HepG2 (cell line): ENCODE data around the gene SHISA7. TPM values are rescaled to one million over a fixed set of nuclear protein-coding genes. Genes with fewer than 3 reads are reported as not detected.

Source experiments
- AGO2 ChIP-seq: fragments of 200-400 bp; formaldehyde crosslinking; optimal IDR thresholded peaks from 2 replicates; pipeline ENCODE3; 2017; ENCODE audit warnings: mild to moderate bottlenecking, low read depth, low read length, moderate library complexity
- CBX5 ChIP-seq: sonication (generic); formaldehyde crosslinking; IDR thresholded peaks from 2 replicates; pipeline ENCODE4 v1.4.0; 2020; ENCODE audit warnings: missing genetic modification reagents, borderline replicate concordance
- EP300 ChIP-seq, 3 experiments: sonication (generic) in 1 of 3; formaldehyde crosslinking in 1 of 3; IDR thresholded peaks; 2 replicates each; pipeline versions ENCODE4 v1.5.1 to v1.6.1; 2011 to 2020; ENCODE audit warnings: low read depth in 2 of 3, low read length in 2 of 3, borderline replicate concordance in 1 of 3, improper control_type of control experiment in 1 of 3, mild to moderate bottlenecking in 1 of 3, missing genetic modification reagents in 1 of 3, moderate library complexity in 1 of 3
- HCFC1 ChIP-seq: fragments of 150-350 bp; IDR thresholded peaks from 2 replicates; pipeline ENCODE4 v1.6.1; 2014; ENCODE audit warnings: low read depth, low read length
- HDAC2 ChIP-seq: sonication (generic); formaldehyde crosslinking; IDR thresholded peaks from 2 replicates; pipeline ENCODE4 v1.4.0; 2020; ENCODE audit warnings: missing genetic modification reagents
- MED8 ChIP-seq: sonication (generic); formaldehyde crosslinking; IDR thresholded peaks from 2 replicates; pipeline ENCODE4 v1.8.1; 2023; ENCODE audit warnings: mild to moderate bottlenecking, missing genetic modification reagents; ENCODE audit not compliant: insufficient replicate concordance
- NR2F6 ChIP-seq, 2 experiments: IDR thresholded peaks; 2 replicates each; pipeline ENCODE4 v1.6.1; 2016; ENCODE audit warnings: antibody characterized with exemption in 1 of 2, mild to moderate bottlenecking in 1 of 2
- SOX5 ChIP-seq: IDR thresholded peaks from 2 replicates; pipeline ENCODE4 v1.6.1; 2016; ENCODE audit warnings: borderline replicate concordance
- WIZ ChIP-seq: sonication (generic); formaldehyde crosslinking; IDR thresholded peaks from 2 replicates; pipeline ENCODE4 v1.5.1; 2020; ENCODE audit warnings: mild to moderate bottlenecking, missing genetic modification reagents
- ZKSCAN8 ChIP-seq: IDR thresholded peaks from 2 replicates; pipeline ENCODE4 v1.6.1; 2016; ENCODE audit warnings: borderline replicate concordance, missing genetic modification reagents, missing compliant biosample characterization
- ZNF253 ChIP-seq: sonication (generic); formaldehyde crosslinking; IDR thresholded peaks from 2 replicates; pipeline ENCODE4 v1.8.0; 2022; ENCODE audit warnings: mild to moderate bottlenecking, missing genetic modification reagents, borderline replicate concordance
- polyA plus RNA-seq, 8 experiments: library from polyadenylated mRNA; depleted of rRNA in 3 of 8; stranded (reverse) in 7 of 8; unstranded in 1 of 8; fragments of >200 nt; fragmentation: Illumina TruSeq in 4 of 8; extraction: Trizol in 4 of 8; gene quantifications; 2 replicates each; pipeline versions ENCODE4 v1.2.1 to v1.2.3, GENCODE V29; 2011 to 2016; ENCODE audit warnings: low read depth in 4 of 8, missing spikeins in 1 of 8, mixed read lengths in 1 of 8; ENCODE audit not compliant: insufficient read depth in 1 of 8
- total RNA-seq, 5 experiments: library from RNA; depleted of rRNA; stranded (reverse); fragments of >200 nt; fragmentation: Illumina TruSeq; extraction: Trizol; gene quantifications; 2 replicates each; pipeline ENCODE4 v1.2.3, GENCODE V29; 2016; ENCODE audit warnings: low read depth in 1 of 5
- TF ChIP-seq, protein P1 (sequence below): sonication (generic); formaldehyde crosslinking; IDR thresholded peaks from 2 replicates; pipeline ENCODE4 v1.8.1; 2022; ENCODE audit warnings: mild to moderate bottlenecking, missing genetic modification reagents
- TF ChIP-seq, protein P2 (sequence below): sonication (generic); formaldehyde crosslinking; IDR thresholded peaks from 2 replicates; pipeline ENCODE4 v1.5.0; 2020; ENCODE audit warnings: missing genetic modification reagents
- TF ChIP-seq, protein P3 (sequence below): sonication (generic); formaldehyde crosslinking; IDR thresholded peaks from 2 replicates; pipeline ENCODE4 v1.8.0; 2022; ENCODE audit warnings: missing genetic modification reagents, mild to moderate bottlenecking, borderline replicate concordance
- TF ChIP-seq, protein P4 (sequence below): sonication (generic); formaldehyde crosslinking; IDR thresholded peaks from 2 replicates; pipeline ENCODE4 v1.5.1; 2020; ENCODE audit warnings: mild to moderate bottlenecking, missing genetic modification reagents, moderate library complexity
- TF ChIP-seq, protein P5 (sequence below): sonication (generic); formaldehyde crosslinking; conservative IDR thresholded peaks from 2 replicates; pipeline ENCODE4 v1.8.0; 2022; ENCODE audit warnings: mild to moderate bottlenecking, moderate library complexity, missing genetic modification reagents

Gene SHISA7
- total and polyA plus RNA-seq, 2 of the 13 experiments (the other 11 are each of a cell fraction or from before 2014, with no cell fraction given): not detected

GRCh38 chr19:55385724-55386492 lies 57.2 kb downstream of the SHISA7 start, which contains the start of gene RPL28 (continued):
- TF ChIP-seq ZNF253 (peak; percentile 68; the same call in 1 of the 2 replicates), CBX5 (no peak), NR2F6 (IDR thresholded peaks at IDR 0.05) (no peak), NR2F6 (CRISPR knock-in tag; IDR thresholded peaks at IDR 0.05) (peak; percentile 39; the same call in 1 of the 2 replicates), HCFC1 (peak; percentile 46; the same call in 1 of the 2 replicates), MED8 (peak; percentile 73), SOX5 (CRISPR knock-in tag) (peak; percentile 30; the same call in 1 of the 2 replicates), AGO2 (peak; percentile 85), EP300 (IDR thresholded peaks at IDR 0.05; ENCODE audit: low read depth in 2 of 2, low read length in 2 of 2) (no peak), EP300 (CRISPR knock-in tag; IDR thresholded peaks at IDR 0.05; ENCODE audit: borderline replicate concordance) (no peak), ZKSCAN8 (CRISPR knock-in tag) (0 out of 2 replicates have a peak, but pooled peaks have one; percentile 63), HDAC2 (CRISPR knock-in tag) (no peak), WIZ (CRISPR knock-in tag) (no peak)
- TF ChIP-seq, protein P1, sequence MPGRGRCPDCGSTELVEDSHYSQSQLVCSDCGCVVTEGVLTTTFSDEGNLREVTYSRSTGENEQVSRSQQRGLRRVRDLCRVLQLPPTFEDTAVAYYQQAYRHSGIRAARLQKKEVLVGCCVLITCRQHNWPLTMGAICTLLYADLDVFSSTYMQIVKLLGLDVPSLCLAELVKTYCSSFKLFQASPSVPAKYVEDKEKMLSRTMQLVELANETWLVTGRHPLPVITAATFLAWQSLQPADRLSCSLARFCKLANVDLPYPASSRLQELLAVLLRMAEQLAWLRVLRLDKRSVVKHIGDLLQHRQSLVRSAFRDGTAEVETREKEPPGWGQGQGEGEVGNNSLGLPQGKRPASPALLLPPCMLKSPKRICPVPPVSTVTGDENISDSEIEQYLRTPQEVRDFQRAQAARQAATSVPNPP (CRISPR knock-in tag): no peak
- TF ChIP-seq, protein P2, sequence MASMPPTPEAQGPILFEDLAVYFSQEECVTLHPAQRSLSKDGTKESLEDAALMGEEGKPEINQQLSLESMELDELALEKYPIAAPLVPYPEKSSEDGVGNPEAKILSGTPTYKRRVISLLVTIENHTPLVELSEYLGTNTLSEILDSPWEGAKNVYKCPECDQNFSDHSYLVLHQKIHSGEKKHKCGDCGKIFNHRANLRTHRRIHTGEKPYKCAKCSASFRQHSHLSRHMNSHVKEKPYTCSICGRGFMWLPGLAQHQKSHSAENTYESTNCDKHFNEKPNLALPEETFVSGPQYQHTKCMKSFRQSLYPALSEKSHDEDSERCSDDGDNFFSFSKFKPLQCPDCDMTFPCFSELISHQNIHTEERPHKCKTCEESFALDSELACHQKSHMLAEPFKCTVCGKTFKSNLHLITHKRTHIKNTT (CRISPR knock-in tag): 0 out of 2 replicates have a peak, but pooled peaks have one; percentile 58
- TF ChIP-seq, protein P3, sequence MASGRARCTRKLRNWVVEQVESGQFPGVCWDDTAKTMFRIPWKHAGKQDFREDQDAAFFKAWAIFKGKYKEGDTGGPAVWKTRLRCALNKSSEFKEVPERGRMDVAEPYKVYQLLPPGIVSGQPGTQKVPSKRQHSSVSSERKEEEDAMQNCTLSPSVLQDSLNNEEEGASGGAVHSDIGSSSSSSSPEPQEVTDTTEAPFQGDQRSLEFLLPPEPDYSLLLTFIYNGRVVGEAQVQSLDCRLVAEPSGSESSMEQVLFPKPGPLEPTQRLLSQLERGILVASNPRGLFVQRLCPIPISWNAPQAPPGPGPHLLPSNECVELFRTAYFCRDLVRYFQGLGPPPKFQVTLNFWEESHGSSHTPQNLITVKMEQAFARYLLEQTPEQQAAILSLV (CRISPR knock-in tag): peak; percentile 30; the same call in 1 of the 2 replicates
- TF ChIP-seq, protein P4, sequence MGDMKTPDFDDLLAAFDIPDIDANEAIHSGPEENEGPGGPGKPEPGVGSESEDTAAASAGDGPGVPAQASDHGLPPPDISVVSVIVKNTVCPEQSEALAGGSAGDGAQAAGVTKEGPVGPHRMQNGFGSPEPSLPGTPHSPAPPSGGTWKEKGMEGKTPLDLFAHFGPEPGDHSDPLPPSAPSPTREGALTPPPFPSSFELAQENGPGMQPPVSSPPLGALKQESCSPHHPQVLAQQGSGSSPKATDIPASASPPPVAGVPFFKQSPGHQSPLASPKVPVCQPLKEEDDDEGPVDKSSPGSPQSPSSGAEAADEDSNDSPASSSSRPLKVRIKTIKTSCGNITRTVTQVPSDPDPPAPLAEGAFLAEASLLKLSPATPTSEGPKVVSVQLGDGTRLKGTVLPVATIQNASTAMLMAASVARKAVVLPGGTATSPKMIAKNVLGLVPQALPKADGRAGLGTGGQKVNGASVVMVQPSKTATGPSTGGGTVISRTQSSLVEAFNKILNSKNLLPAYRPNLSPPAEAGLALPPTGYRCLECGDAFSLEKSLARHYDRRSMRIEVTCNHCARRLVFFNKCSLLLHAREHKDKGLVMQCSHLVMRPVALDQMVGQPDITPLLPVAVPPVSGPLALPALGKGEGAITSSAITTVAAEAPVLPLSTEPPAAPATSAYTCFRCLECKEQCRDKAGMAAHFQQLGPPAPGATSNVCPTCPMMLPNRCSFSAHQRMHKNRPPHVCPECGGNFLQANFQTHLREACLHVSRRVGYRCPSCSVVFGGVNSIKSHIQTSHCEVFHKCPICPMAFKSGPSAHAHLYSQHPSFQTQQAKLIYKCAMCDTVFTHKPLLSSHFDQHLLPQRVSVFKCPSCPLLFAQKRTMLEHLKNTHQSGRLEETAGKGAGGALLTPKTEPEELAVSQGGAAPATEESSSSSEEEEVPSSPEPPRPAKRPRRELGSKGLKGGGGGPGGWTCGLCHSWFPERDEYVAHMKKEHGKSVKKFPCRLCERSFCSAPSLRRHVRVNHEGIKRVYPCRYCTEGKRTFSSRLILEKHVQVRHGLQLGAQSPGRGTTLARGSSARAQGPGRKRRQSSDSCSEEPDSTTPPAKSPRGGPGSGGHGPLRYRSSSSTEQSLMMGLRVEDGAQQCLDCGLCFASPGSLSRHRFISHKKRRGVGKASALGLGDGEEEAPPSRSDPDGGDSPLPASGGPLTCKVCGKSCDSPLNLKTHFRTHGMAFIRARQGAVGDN (CRISPR knock-in tag): peak; percentile 71
- TF ChIP-seq, protein P5, sequence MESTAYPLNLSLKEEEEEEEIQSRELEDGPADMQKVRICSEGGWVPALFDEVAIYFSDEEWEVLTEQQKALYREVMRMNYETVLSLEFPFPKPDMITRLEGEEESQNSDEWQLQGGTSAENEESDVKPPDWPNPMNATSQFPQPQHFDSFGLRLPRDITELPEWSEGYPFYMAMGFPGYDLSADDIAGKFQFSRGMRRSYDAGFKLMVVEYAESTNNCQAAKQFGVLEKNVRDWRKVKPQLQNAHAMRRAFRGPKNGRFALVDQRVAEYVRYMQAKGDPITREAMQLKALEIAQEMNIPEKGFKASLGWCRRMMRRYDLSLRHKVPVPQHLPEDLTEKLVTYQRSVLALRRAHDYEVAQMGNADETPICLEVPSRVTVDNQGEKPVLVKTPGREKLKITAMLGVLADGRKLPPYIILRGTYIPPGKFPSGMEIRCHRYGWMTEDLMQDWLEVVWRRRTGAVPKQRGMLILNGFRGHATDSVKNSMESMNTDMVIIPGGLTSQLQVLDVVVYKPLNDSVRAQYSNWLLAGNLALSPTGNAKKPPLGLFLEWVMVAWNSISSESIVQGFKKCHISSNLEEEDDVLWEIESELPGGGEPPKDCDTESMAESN (CRISPR knock-in tag): peak; percentile 78
